ENCODE results near the gene PHYHD1. TPM values are rescaled to one million over a fixed set of nuclear protein-coding genes. Genes with fewer than 3 reads are reported as not detected.

The PHYHD1 gene
- total and polyA plus RNA-seq, 10 of the 15 experiments (the other 5 are each of a cell fraction or from before 2014, with no cell fraction given), result 0.09 to 0.17 TPM; not detected in 8

DNA sequence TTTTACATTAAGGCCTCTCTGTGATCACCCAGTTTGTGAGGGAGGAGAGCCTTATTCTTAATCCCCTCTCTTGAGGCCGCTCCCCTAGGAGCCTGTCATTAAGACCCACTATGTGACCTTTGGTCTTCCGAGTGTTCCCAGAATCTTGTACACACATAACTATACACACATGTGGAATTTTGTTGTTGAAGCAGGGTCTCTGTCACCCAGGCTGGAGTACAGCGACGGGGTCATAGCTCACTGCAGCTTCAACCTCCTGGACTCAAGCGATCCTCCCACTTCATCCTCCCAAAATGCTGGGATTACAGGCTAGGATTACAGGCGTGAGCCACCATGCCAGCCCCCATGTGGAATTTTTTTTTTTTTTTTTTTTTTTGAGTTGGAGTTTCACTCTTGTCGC is 14.8 kb upstream of the PHYHD1 start:
- FAIRE-seq, result no peak
- Histone ChIP-seq H3K27me3 (replicated peaks in 1 of 2; ENCODE audit: control insufficient read depth in 2 of 2, insufficient read depth in 2 of 2, low read length in 1 of 2) (no peaks in the 10 kb centered on the region), H3K9me3 (replicated peaks; ENCODE audit: control insufficient read depth, insufficient read depth, low read length) (no peaks in the 10 kb centered on the region), H3K4me1 (ENCODE audit: control insufficient read depth, insufficient read depth, low read length) (peaks cover 16% of the 10 kb centered on the region), H2AFZ (ENCODE audit: control insufficient read depth, low read depth, low read length) (no peak overlapping the region), H3K27ac (ENCODE audit: control insufficient read depth, insufficient read depth) (no peak overlapping the region), H3K4me3 (no peak overlapping the region), H3K36me3 (ENCODE audit: control insufficient read depth in 2 of 2, insufficient read depth in 2 of 2, low read length in 1 of 2) (peaks cover 8 to 28% of the 10 kb centered on the region in 2 experiments; a peak in 3 of 4 replicates), H3K79me2 (ENCODE audit: control insufficient read depth, insufficient read depth, low read length) (no peaks in the 10 kb centered on the region), H3K9ac (ENCODE audit: control insufficient read depth, insufficient read depth, low read length) (no peak overlapping the region), H3K4me2 (ENCODE audit: control insufficient read depth, insufficient read depth) (no peak overlapping the region), H4K20me1 (ENCODE audit: control insufficient read depth, insufficient read depth) (no peaks in the 10 kb centered on the region)
- ChIA-PET SMC1A (ENCODE audit: uncharacterized antibody, unreplicated experiment) (no interaction called here), POLR2A (interaction anchor here (0.6 kb wide), 1 partner anchor 83 kb away, joined by 5 read pairs; no protein-coding TSS in a partner anchor), CTCF (no interaction called here), RAD21 (ENCODE audit: unreplicated experiment) (no interaction called here)
- BruUV-seq (replicated peaks), result no TSS peak
- ATAC-seq, result no peak
- intact Hi-C loops (cut with micrococcal nuclease; ENCODE audit: unreplicated experiment), result no loop called here
- in situ Hi-C loops (cut with MboI), result no loop called here
- 96% methylated on average over 6 of the region's 7 CpGs for WGBS (ENCODE audit: insufficient coverage, insufficient replicate concordance, low lambda C conversion rate, missing lambda C conversion rate)
- no peak for TF ChIP-seq MTA3 (IDR thresholded peaks at IDR 0.05; ENCODE audit: borderline replicate concordance, low read length)
- no peak for TF ChIP-seq MYB (IDR thresholded peaks at IDR 0.05; ENCODE audit: borderline replicate concordance, low read depth, low read length)
- TF ChIP-seq ZZZ3 (IDR thresholded peaks at IDR 0.05; ENCODE audit: control insufficient read depth, insufficient read length, low read depth), result no peak
- TF ChIP-seq CBX3 (IDR thresholded peaks at IDR 0.05; ENCODE audit: borderline replicate concordance, low read depth), result no peak
- TF ChIP-seq NR2C1 (IDR thresholded peaks at IDR 0.05), result no peak
- no peak for TF ChIP-seq MXI1 (IDR thresholded peaks at IDR 0.05; ENCODE audit: low read depth, low read length)
- TF ChIP-seq IKZF1 (conservative IDR thresholded peaks at IDR 0.05), result no peak
- TF ChIP-seq RUNX3 (IDR thresholded peaks at IDR 0.05; ENCODE audit: low read length), result no peak
- TF ChIP-seq, protein P1, sequence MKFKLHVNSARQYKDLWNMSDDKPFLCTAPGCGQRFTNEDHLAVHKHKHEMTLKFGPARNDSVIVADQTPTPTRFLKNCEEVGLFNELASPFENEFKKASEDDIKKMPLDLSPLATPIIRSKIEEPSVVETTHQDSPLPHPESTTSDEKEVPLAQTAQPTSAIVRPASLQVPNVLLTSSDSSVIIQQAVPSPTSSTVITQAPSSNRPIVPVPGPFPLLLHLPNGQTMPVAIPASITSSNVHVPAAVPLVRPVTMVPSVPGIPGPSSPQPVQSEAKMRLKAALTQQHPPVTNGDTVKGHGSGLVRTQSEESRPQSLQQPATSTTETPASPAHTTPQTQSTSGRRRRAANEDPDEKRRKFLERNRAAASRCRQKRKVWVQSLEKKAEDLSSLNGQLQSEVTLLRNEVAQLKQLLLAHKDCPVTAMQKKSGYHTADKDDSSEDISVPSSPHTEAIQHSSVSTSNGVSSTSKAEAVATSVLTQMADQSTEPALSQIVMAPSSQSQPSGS (IDR thresholded peaks at IDR 0.05; ENCODE audit: low read length), result no peak
- DNase-seq (ENCODE audit: low read depth, low spot score), result no peak
